GM19025 (cell line): ENCODE measurements around the gene ABCB8.

Experiments used
- ATAC-seq: cut with Tn5 transposase; IDR thresholded peaks from one replicate; pipeline ENCODE4 v1.9.1; 2021; ENCODE audit warnings: mild to moderate bottlenecking, low read depth, moderate library complexity; ENCODE audit not compliant: unreplicated experiment

The ABCB8 gene

DNA sequence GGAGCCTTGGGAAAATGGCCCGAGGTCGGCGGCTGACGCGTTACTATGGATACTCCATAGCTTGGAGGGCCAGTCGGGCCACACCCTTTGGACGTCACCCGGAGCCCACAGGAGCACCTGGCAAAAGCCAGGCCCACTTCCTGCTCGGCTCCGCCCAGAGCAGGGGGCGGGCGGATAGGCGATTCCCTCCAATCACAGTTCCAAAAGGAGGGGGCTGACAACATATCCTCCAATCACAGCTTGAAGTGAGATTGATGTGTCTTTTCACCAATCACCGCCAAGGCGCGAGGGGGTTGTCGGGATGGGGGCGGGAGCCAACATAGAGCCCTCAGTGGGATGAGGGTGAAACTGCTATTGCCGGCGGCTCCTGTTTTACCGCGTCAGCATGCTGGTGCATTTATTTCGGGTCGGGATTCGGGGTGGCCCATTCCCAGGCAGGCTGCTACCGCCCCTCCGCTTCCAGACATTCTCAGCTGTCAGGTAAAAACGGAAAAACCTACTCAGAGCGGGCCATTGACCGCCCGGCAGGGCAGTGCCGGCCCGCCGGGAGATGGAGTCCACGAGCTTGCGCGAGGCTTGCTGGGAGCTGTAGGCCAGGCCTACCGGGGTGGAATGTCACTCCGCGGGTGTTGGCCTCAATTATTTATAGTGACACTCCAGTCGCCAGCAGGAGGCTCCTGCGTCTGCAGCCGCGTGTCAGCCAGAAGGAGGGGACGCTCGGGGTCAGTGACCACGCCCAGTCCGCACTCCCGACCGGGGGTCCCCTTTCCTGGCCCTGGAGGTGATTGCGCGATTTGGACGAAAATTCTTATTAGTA lies at the start of gene ABCB8:
Gene ABCB8, plus strand, starts transcription at position 320 of the 817 bp plus-strand sequence. Its CDS starts 66 bp downstream, at position 386.
- ATAC-seq: peak; percentile 97

DNA sequence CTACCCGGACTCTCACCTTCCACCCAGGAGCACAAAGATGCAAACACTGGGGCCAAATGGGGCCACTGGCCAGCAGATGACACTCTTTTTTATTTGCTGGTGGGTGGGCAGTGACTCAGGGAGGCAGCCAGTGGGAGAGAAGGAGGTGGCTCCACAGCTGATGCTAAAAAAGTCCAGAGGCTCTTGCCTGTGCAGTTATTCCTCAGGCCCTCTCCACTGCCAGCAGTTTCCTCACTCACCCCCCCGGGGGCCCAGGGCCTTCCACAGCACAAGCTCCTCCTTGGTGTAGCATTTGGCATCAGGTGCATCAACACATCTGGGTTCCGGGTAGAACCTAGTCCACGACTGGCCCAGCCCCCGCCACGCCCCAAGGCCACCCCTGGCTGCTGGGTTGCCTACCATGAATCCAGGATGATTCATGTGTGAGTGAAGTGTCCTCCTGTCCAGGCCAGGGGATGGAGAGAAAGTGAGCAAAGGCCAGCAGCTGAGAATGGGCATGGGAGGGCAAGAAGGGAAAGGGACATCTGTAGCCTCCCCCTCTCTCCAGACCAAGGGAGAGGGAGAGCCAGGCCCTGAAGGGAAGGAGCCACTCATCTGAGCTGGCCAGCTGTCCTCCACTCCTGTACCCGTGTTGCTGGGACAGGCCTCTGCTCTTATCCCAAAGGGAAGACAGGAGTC lies 48.4 kb upstream of the ABCB8 start:
- ATAC-seq: no peak

DNA sequence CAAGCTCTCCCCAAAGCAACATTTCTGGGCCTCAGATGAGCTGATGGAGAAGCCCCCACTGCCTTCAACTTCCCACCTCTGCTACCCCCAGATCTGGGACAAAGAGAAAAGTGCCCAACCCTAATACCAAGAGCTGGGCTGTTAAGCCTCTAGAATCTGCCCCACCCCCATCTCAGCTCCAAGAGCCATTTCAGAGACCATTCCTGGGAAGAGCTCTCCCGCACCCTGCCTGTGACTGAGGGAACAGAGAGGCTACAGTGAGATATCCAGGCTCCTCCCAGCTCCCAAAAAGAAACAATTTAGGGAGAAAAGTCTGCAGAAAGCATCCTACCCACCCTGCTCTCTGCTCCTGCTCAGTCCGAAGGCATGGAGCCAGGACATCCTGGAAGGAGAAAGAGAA lies 47.6 kb upstream of the ABCB8 start:
- ATAC-seq: no peak

DNA sequence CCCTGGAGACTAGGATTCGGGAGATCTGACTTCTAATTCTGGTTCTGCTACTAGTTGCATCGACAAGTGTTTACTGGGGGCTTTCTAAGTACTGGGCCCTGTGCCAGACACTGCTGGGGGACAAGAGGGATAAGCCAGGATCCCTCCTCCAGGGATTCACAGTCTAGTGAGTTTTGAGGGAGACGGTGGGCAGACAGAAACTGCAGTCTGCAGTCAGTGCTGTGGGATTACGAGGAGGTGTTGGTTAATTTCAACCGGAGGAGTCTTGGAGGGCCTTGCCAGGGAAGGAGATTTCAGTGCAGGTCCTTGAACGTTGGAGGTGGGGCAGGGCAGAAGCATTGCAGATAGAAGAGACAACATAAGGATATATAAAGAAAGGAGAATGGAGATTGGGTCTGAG lies 46.6 kb upstream of the ABCB8 start:
- ATAC-seq: no peak

DNA sequence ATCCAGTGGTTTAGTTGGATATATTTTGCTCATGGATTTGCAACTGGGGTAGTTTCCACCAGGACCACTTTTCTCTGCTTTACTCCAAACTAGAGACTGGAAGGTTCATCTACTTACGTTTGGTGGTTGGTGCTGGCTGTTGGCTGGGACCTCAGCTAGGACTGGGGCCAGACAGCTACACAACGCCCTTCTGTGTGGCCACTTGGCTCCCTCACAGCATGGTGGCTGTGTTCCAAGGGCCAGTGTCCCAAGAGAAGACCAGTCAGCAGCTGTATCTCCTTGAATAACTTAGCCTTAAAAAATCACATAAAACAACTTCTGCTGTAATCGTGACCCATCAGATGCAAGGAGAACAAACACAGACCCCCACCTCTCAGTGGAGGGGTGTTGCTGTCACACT lies 45.9 kb upstream of the ABCB8 start:
- ATAC-seq: no peak

DNA sequence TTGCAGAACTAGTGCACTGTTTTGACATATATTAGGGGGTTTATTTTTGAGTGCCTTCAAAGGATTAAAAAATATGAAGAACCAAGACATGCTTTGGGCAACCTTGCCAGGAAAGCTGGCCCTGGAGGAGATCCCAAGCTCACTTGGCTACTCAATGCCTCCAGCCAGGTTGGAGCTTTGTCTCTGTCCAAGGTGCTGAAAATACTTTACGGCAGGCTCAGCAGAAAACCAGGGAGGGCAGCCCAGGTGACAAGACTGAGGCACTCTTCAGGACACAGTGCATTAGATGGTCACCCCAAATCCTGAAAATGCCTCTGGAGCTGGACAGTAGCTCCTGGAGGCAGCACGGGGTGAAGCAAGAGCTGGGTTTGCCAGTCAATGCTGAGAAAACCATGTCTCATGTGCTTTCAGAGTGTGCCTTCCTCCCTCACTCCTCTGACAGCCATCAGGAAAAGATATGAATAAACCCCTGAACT lies 44.3 kb upstream of the ABCB8 start:
- ATAC-seq: no peak

DNA sequence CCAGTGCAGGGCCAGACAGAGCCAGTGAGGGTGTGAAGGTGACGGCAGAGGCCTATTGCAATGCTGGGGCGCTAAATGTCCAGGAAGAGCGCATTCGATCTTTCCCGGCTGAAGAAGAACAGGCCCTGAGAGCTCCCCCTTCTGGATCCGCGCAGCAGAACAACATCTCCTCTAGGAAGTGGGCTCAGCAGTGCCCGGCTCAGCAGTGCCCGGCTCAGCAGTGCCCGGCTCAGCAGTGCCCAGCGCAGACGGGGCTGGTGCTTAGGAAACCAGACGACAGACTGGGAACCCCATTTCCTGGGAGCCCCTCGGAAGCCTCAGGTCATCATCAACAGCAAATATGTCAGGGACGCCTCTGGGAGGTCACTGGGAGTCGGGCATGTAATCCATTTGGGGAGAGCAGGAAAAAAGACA lies 42.1 kb upstream of the ABCB8 start:
- ATAC-seq: no peak

DNA sequence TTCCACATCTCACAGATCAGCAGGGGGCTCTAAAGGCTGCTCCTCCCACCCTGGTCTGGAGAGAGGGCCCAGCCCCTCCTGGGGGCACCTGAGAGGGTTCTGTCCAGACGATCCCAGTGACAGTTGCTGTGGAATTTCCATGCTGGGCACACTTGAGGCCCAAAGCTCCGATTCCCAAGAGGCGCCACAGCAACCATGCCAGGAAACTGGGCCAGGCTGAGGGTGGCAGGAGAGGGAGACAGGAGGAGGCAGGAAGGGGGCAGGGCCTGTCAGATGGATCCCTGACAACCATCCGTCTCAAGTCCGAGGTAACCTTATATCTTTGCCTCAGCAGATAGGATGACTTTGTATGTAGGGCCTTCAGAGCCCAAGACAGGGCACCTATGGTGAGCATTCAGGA lies 41.7 kb upstream of the ABCB8 start:
- ATAC-seq: no peak

DNA sequence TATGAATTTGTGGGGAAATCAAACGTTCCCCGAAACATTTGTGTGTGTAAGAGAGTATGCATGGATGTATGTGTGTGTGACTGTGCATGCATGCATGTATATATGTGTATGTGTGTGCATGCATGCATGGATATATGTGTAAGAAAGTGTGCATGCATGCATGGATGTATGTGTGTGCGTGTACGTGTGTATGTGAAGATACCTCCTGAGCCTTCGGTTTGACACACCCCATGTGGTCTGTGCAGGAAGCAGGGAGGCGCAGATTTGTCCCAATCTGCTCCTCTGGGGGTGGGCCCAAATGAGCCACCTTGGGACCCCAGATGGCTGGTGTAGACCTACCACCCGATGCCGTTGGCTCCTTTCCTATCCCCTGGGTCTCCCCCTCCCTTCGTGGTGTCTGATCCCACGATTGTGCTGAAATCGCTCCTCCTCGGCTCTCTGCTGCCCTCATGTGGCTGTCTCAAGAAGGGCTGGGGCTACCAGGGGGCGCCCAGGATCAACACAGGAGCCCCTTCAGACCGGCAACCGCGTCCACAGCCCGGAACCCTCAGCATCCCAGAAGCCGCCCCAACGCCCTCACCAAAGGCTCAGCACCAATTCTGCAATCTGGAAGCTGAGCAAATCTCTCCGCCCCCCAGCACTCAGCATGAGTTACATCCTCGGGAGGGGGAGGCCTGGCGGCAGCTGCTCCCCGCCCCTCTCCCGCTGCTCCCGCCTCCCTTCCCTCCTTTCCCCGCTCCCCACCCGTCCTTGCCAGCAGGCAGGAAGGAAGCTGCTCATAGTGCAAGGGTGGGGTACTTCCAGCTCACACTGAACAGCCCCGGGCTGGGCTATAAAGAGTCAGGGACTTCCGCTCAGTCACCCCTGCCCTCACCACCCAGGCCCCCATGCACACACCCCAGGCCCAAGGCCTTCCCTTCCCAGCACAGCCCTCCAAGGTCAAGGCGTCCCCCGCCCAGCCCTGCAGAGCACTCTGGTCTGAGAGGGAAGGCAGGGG lies 39.7 kb upstream of the ABCB8 start:
- ATAC-seq: no peak

DNA sequence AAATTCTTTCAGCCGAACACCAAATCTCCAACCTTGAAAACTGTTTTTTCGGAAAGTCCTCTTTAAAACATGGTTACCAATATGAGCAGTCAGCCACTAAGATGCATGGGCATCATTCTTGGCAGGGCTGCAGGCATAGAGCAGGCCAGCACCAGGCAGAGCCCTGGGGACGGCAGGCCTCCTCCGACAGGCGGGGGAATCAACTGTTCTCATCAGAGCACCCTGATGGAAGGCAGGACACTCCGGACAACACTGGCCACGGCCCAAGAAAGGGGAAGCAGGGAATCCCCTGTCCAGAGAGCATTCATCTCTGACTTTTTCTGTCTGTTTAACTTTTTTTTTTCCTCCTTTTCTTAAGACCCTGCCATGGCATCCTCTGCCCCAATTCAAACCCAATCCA lies 38.8 kb upstream of the ABCB8 start:
- no peak for ATAC-seq

DNA sequence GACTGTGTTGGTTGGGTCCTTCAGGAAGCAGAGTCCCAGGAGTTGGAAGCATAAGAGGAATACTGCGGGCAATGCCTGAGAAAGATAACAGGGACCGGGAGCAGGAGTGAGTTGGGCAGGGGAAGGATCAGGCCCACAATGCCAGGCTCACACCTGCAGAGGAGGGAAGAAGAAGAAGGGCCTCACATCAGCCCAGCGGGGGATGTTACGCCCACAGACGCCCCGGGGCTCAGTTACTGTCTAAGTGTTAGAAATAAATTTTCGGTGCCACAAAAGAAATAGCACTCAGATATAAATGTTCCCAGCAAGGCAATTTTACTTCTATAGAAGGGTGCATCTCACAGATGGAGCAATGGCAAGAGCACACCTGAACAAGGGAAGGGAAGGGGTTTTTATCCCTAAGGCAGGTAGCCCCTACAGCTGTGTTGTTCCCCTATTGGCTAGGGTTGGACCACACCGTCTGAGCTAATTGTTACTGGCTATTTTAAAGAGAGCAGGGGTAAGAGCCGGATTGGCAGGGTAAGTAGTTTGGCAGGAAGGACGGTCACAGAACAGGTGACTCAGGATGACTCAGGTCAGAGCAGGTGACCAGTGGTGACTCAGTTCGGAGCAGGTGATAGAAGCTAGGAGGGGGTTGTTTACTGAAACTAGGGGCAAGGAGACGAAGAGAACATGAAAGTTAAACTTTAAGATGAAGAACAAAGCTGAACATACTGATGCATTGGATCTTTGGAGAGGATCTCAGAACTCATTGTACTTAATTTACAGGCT lies 37.6 kb upstream of the ABCB8 start, which contains the start of gene NOS3:
Gene NOS3, plus strand, starts transcription at position 602 of the 771 bp plus-strand sequence. CDS start 2,787 bp downstream, outside the sequence.
- no peak for ATAC-seq

DNA sequence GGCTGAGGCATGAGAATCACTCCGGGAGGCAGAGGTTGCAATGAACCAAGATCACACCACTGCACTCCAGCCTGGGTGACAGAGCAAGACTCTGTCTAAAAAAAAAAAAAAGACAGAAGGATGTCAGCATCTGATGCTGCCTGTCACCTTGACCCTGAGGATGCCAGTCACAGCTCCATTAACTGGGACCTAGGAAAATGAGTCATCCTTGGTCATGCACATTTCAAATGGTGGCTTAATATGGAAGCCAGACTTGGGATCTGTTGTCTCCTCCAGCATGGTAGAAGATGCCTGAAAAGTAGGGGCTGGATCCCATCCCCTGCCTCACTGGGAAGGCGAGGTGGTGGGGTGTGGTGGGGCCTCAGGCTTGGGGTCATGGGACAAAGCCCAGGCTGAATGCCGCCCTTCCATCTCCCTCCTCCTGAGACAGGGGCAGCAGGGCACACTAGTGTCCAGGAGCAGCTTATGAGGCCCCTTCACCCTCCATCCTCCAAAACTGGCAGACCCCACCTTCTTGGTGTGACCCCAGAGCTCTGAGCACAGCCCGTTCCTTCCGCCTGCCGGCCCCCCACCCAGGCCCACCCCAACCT lies 36.1 kb upstream of the ABCB8 start:
- ATAC-seq: no peak

DNA sequence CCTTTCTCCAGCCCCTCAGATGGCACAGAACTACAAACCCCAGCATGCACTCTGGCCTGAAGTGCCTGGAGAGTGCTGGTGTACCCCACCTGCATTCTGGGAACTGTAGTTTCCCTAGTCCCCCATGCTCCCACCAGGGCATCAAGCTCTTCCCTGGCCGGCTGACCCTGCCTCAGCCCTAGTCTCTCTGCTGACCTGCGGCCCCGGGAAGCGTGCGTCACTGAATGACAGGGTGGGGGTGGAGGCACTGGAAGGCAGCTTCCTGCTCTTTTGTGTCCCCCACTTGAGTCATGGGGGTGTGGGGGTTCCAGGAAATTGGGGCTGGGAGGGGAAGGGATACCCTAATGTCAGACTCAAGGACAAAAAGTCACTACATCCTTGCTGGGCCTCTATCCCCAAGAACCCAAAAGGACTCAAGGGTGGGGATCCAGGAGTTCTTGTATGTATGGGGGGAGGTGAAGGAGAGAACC lies 35.4 kb upstream of the ABCB8 start:
- peak; percentile 48 for ATAC-seq

DNA sequence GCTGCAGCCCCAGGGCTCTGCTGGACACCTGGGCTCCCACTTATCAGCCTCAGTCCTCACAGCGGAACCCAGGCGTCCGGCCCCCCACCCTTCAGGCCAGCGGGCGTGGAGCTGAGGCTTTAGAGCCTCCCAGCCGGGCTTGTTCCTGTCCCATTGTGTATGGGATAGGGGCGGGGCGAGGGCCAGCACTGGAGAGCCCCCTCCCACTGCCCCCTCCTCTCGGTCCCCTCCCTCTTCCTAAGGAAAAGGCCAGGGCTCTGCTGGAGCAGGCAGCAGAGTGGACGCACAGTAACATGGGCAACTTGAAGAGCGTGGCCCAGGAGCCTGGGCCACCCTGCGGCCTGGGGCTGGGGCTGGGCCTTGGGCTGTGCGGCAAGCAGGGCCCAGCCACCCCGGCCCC lies 34.7 kb upstream of the ABCB8 start:
- ATAC-seq: no peak

DNA sequence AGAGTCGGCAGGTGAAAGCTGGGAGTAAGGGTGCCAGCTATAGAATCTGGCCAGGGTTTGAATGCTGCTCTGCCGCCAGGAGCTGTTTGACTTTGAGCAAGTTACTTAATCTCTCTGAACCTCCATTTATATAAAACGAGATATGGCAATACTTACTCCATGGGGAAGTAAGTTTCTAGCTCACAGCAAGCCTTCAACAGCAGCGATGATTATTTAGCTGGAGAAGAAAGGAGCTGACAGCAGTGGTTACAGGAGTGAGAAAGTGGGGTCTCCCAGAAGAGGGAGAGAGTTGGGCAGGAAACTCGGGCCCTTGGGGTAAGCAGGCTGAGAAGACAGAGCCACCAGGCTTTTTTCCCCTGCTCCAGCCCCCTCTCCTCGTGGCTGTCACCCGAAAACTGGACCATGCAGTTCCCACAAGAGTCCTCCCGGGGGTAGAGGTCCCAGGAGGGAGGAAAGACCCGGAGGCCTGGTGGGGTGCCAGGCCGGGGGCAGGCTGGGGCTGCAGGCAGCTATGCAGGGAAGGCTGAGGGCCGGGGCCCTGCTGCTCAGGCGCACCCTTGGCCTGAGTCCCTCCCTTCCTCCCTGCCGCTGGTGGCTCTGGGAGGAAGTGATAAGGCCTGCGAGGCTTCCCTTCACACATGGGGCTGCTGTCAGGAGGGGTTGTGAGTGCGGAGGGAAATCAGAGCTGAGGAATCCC lies 34.0 kb upstream of the ABCB8 start:
- no peak for ATAC-seq

DNA sequence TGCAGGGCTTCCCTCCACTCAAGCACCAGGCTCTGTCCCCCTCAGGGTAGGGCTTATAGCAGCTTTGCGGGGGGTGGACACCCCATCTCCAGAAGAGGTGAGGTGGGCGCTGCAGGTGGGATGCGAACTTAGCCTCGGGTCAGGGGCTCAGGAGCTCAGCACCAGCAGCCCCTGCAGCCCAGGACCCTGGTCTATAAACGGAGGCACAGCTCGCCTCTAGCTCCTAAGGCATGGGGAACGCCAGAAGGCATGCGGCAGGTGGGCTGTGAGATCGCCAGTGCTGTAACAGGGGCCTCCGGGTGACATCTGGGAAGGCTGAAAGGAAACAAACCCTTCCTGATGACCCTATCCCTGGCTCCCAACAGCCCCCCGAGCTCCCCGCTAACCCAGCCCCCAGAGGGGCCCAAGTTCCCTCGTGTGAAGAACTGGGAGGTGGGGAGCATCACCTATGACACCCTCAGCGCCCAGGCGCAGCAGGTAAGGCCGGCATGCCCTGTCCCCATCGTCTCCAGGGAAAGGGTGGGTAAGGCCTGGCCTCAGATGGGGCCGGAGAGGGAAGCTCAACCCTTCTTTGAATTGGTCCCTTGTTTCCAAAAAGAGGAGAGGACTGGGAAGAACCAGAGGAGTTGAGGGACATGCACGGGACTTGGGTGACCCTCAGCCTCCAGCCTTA lies 33.3 kb upstream of the ABCB8 start:
- ATAC-seq: no peak

DNA sequence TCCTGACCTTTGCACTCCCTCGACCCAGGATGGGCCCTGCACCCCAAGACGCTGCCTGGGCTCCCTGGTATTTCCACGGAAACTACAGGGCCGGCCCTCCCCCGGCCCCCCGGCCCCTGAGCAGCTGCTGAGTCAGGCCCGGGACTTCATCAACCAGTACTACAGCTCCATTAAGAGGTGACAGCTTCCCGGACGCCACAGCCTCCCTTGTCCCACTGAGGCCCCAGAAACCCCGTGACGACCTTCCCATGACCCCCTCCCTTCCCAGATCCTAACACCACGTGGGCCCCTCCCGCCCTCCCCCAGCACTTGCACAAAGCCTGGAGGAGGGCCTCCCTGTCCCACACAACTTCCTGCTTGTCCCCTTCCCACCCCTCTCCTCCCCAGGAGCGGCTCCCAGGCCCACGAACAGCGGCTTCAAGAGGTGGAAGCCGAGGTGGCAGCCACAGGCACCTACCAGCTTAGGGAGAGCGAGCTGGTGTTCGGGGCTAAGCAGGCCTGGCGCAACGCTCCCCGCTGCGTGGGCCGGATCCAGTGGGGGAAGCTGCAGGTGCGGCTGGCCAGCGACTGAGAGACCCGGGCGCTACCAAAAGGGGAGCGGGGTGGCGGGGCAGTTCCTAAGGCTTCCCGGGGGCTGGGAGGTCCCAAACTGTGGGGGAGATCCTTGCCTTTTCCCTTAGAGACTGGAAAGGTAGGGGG lies 31.7 kb upstream of the ABCB8 start:
- ATAC-seq: no peak

DNA sequence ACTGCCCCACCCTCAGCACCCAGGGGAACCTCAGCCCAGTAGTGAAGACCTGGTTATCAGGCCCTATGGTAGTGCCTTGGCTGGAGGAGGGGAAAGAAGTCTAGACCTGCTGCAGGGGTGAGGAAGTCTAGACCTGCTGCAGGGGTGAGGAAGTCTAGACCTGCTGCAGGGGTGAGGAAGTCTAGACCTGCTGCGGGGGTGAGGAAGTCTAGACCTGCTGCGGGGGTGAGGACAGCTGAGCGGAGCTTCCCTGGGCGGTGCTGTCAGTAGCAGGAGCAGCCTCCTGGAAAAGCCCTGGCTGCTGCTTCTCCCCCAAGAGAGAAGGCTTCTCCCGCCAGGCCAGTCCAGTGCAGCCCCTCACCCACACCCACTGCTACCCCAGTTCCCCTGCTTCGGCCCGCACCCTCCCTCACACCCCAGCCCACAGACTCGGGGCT lies 31.2 kb upstream of the ABCB8 start:
- ATAC-seq: no peak
